Activated naive CD8-positive, alpha-beta T cell treated with anti-CD3 and anti-CD28 coated beads, Interleukin-2, amount 10 ng/mL, durations not matched to agents 7 days and 5 days (primary cell): Measurements from ENCODE around the gene DLG4. TPM values are rescaled to one million over a fixed set of nuclear protein-coding genes. Genes with fewer than 3 reads are reported as not detected.
A peak's percentile ranks its signal among the peaks of the same experiment; 100 is the strongest.
"Not testable (repeated sequence)": the region's sequence is repeated elsewhere in the genome, so short reads cannot be mapped to it uniquely, and the experiment has no call there.

ENCODE experiments used
- ATAC-seq: fragments of 150-1000 bp; cut with Tn5 transposase; one replicate; pipeline ENCODE4 v1.10.0; 2021; ENCODE audit warnings: low read depth, moderate library complexity
- POLR2A ChIA-PET: fragments of 350-600 bp; sonication (Branson Sonifier 250); formaldehyde crosslinking; loops from one replicate; lab custom pipeline; 2021; ENCODE audit warnings: antibody characterized with exemption; lab: Charles Lee
- DNase-seq: peaks from one replicate; pipeline ENCODE4 v3.0.0; 2021
- H3K27ac Mint-ChIP-seq: one replicate; pipeline ENCODE4 v1.8.0; 2022; ENCODE audit warnings: mild to moderate bottlenecking, mixed read lengths
- H3K27me3 Mint-ChIP-seq: one replicate; pipeline ENCODE4 v1.8.0; 2022; ENCODE audit warnings: mild to moderate bottlenecking, moderate library complexity, mixed read lengths
- H3K36me3 Mint-ChIP-seq: one replicate; pipeline ENCODE4 v1.8.0; 2021; ENCODE audit warnings: mild to moderate bottlenecking, mixed read lengths
- H3K4me1 Mint-ChIP-seq: one replicate; pipeline ENCODE4 v1.8.0; 2021; ENCODE audit warnings: mixed read lengths
- H3K4me3 Mint-ChIP-seq: one replicate; pipeline ENCODE4 v1.8.0; 2022; ENCODE audit warnings: mild to moderate bottlenecking, moderate library complexity, mixed read lengths
- H3K9me3 Mint-ChIP-seq: one replicate; pipeline ENCODE4 v1.8.0; 2021; ENCODE audit warnings: mixed read lengths
- total RNA-seq, 2 experiments: library from RNA; stranded (reverse); gene quantifications; one replicate each; pipeline ENCODE4 v1.2.3, GENCODE V29; 2021

DLG4 gene
- total RNA-seq, 2 experiments from 2014 or later, result 21.2 to 22.4 TPM

DNA sequence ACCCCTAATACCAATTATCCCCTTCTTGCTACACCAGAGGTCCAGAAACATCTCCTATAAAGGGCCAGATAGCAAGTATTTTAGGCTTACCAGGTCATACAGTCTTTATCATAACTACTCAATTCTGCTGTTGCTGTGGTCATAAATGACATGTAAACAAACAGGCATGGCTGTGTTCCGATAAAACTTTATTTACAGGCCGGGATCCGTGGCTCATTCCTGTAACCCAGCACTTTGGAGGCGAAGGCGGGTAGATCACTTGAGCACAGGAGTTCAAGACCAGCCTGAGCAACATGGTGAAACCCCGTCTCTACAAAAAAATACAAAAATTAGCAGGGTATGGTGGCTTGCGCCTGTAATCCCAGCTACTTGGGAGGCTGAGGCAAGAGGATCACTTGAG, 52.8 kb downstream of the DLG4 start:
- Mint-ChIP-seq H3K36me3 (no peaks in the 10 kb centered on the region), H3K27me3 (peaks cover 11% of the 10 kb centered on the region), H3K9me3 (no peaks in the 10 kb centered on the region), H3K27ac (no peak overlapping the region), H3K4me1 (no peaks in the 10 kb centered on the region), H3K4me3 (no peak overlapping the region)
- POLR2A ChIA-PET, result interaction anchor here (0.6 kb wide), 1 partner anchor 106 kb away, joined by 4 read pairs; no protein-coding TSS in a partner anchor
- ATAC-seq (no peak), DNase-seq (no peak)

DNA sequence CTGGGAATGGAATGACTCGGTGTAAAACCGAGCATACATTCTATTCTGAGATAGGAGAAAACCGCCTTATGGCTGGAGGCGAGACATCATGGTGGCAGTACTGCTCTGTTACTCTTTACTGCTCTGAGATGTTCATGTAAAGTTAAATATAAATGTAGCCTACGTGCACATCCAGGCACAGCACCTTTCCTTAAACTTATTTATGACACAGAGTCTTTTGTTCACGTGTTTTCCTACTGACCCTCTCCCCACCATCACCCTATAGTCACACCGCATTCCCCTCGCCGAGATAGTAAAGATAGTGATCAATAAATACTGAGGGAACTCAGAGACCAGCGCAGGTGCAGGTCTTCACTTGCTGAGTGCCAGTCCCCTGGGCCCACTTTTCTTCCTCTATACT, 60.1 kb downstream of the DLG4 start:
- DNase-seq, H3K27ac Mint-ChIP-seq, ATAC-seq, POLR2A ChIA-PET, H3K4me1 Mint-ChIP-seq, H3K9me3 Mint-ChIP-seq, H3K4me3 Mint-ChIP-seq, H3K36me3 Mint-ChIP-seq: not testable (repeated sequence)
- peaks cover 19% of the 10 kb centered on the region for H3K27me3 Mint-ChIP-seq

DNA sequence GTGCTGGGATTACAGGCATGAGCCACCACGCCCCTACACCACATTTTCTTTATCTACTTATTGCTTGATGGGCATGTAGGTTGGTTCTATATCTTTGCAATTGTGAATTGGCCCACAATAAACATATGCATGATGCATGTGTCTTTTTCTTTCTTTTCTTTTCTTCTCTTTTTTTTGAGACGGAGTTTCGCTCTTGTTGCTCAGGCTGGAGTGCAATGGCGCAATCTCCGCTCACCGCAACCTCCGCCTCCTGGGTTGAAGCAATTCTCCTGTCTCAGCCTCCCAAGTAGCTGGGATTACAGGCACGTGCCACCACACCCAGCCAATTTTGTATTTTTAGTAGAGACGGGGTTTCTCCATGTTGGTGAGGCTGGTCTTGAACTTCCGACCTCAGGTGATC, 61.2 kb downstream of the DLG4 start:
- DNase-seq, H3K27ac Mint-ChIP-seq, H3K4me3 Mint-ChIP-seq, H3K4me1 Mint-ChIP-seq, H3K36me3 Mint-ChIP-seq, H3K9me3 Mint-ChIP-seq, ATAC-seq, POLR2A ChIA-PET: not testable (repeated sequence)
- H3K27me3 Mint-ChIP-seq, result peaks cover 27% of the 10 kb centered on the region

DNA sequence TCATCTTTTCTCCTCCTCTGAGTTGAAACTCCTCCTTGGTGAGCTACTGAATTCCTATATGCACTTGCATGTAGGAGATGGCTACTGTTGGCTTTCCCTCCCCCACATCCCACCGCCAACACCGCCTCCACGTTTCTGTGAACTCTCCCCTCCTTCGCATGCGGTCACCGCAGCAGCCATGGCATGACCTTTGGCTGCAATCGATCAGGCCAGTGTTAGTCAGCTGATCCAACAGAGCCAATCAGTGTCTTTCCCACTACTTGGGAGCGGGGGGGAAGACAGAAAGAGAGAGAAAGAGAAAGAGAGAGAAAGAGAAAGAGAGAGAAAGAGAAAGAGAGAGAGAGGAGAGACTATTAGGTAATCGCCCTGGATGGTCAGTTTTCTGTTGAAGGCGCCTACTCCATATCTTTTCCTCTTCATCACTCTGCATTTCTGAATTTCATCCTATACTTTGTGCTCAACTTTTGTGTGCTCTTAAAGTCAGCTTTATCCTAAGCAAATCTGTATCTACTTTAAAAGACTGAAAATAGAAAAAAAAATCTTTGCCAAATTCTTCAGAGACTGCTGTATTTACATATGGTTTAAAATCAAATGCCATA, 63.2 kb downstream of the DLG4 start:
- POLR2A ChIA-PET, result no interaction called here
- ATAC-seq (no peak), DNase-seq (no peak)
- Mint-ChIP-seq H3K27ac (no peak overlapping the region), H3K4me1 (no peaks in the 10 kb centered on the region), H3K27me3 (peaks cover 35% of the 10 kb centered on the region), H3K36me3 (no peaks in the 10 kb centered on the region), H3K9me3 (no peaks in the 10 kb centered on the region), H3K4me3 (no peak overlapping the region)

DNA sequence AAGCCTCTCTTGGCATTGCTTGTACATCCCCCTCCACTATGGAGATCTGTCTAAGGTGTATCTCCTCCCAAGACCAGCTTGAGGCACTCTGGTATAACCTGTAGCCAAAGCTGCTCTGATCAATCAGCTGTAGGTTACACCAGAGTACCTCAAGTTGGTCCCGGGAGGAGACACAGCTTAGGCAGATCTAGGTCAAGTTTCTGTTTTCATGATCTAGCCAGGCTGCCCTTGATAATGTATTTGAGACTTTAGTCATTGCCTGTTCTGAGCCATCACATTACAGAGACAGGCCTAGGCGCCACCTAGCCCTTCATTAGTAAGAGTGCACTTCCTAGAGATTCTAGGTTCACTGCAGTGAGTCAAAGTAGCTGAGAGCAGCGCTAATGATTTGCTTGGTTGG, 71.9 kb downstream of the DLG4 start:
- POLR2A ChIA-PET, result no interaction called here
- Mint-ChIP-seq H3K27ac (no peak overlapping the region), H3K4me3 (no peak overlapping the region), H3K9me3 (no peaks in the 10 kb centered on the region), H3K36me3 (no peaks in the 10 kb centered on the region), H3K27me3 (peaks cover 7% of the 10 kb centered on the region), H3K4me1 (no peaks in the 10 kb centered on the region)
- ATAC-seq (peak; percentile 47), DNase-seq (no peak)

DNA sequence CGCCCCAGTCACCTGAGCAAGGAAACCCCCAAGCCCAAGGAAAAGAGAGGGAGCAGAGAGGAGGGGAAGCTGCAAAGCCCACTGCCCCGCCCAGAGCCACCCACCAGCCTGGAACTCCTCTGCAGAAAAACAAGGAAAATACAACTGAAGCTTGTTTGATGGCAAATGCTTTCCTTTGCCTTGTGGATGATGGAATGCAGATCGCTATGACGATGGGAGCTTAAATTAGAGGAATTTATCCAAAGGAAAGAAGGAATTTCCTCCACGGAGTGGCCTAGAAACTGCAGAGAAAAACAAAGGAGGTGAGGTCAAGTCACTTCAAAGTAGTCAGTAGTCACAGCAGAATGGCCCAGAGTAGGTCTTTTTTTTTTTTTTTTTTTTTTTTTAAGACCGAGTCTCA, 73.5 kb downstream of the DLG4 start:
- POLR2A ChIA-PET, result interaction anchor here (0.6 kb wide), 1 partner anchor 8 kb away, joined by 3 read pairs; no protein-coding TSS in a partner anchor
- no peak overlapping the region for H3K4me3 Mint-ChIP-seq
- H3K27me3 Mint-ChIP-seq, result no peaks in the 10 kb centered on the region
- no peaks in the 10 kb centered on the region for H3K9me3 Mint-ChIP-seq
- H3K4me1 Mint-ChIP-seq, result no peaks in the 10 kb centered on the region
- H3K27ac Mint-ChIP-seq, result no peak overlapping the region
- ATAC-seq (no peak), DNase-seq (no peak)
- no peaks in the 10 kb centered on the region for H3K36me3 Mint-ChIP-seq

DNA sequence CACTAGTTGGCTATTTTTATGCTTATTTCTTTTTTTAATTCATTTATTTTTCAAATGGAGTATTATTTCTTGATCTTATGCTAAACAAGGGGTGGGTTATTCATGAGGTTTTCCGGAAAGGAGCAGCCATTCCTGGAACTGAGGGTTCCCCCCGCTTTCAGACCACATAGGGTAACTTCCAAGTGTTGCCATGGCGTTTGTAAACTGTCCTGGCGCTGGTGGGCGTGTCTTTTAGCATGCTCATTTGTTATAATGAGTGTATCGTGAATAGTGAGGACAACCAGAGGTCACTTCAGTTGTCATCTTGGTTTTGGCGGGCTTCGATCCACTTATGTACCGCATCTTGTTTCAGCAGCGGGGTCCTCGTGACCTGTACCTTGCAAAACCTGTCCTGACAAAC, 75.4 kb downstream of the DLG4 start:
- no peak for DNase-seq
- H3K4me1 Mint-ChIP-seq, result no peaks in the 10 kb centered on the region
- POLR2A ChIA-PET, result no interaction called here
- H3K27ac Mint-ChIP-seq, result no peak overlapping the region
- H3K9me3 Mint-ChIP-seq, result no peaks in the 10 kb centered on the region
- H3K27me3 Mint-ChIP-seq, result no peaks in the 10 kb centered on the region
- H3K4me3 Mint-ChIP-seq, result no peak overlapping the region
- H3K36me3 Mint-ChIP-seq, result no peaks in the 10 kb centered on the region
- no peak for ATAC-seq

DNA sequence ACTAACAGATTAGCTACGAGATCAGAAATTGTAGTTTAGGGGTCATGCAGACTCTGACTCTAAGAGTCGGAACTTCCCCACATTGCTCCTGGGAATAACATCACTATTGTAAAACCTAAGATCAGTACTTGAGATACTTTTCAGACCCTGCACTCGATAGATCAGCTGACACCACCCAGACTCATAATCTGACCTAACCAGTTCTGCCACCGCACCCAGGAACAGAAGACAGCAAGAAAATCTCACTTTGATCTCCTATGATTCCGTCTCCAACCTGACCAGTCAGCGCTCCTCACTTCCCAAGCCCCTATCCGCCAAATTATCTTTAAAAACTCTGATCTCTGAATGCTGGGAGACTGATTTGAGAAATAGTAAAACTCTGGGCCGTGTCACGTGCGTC, 77.8 kb downstream of the DLG4 start:
- POLR2A ChIA-PET, result no interaction called here
- Mint-ChIP-seq H3K27me3 (peaks cover 10% of the 10 kb centered on the region), H3K27ac (no peak overlapping the region), H3K9me3 (no peaks in the 10 kb centered on the region), H3K4me3 (no peak overlapping the region), H3K36me3 (no peaks in the 10 kb centered on the region), H3K4me1 (no peaks in the 10 kb centered on the region)
- DNase-seq, result no peak
- no peak for ATAC-seq

DNA sequence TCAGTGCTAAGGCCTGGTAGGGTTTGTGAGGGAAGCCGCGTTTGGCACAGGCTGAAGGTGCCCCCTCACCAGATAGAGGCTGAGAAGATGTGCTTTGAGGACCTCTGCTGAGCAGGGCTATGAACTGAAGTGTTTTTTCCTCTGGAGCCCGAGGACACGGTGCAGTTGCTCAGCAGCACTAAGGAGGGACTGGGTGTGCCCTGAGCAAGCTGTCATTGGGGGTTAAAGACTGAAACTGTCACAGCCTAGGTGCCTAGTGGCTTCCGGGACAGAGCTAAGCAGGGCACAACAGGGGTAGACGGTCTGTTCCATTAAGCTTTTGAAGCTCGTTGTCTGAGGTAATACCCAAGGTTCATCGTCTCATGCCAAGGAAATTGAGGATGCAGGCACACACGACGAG, 80.2 kb downstream of the DLG4 start:
- H3K27me3 Mint-ChIP-seq, result peaks cover 11% of the 10 kb centered on the region
- DNase-seq (no peak), ATAC-seq (no peak)
- H3K4me3 Mint-ChIP-seq, result no peak overlapping the region
- POLR2A ChIA-PET, result interaction anchor here (1.3 kb wide), 1 partner anchor 104 kb away, joined by 3 read pairs; the partner anchor contains the start of gene SLC16A13
- H3K9me3 Mint-ChIP-seq, result no peaks in the 10 kb centered on the region
- peaks cover 3% of the 10 kb centered on the region for H3K4me1 Mint-ChIP-seq
- no peak overlapping the region for H3K27ac Mint-ChIP-seq
- no peaks in the 10 kb centered on the region for H3K36me3 Mint-ChIP-seq

DNA sequence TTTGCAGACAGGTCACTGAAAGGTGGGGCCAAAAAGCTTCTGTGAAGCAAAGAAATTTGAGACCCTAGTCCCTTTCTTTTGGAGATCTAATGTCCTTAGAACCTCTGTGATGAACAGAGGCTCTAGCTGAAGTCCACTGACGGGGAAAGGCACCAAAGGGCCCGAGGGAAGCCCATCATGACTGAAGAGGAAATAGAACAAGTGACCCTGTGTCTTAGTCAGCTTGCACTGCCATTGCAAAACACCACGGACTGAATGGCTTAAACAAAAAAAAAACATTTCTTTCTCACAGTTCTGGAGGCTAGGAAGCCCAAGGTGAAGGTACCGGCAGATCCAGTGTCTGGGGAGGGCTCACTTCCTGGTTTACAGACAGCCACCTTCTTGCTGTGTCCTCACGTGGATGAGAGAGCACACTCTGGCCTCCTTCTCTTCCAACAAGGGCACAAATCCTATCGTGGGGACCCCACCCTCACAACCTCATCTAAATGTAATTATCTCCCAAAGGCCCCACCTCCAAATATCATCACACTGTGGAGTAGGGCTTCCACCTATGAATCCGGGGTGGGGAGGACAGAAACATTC, 80.7 kb downstream of the DLG4 start:
- Mint-ChIP-seq H3K4me1 (peaks cover 3% of the 10 kb centered on the region), H3K27me3 (peaks cover 11% of the 10 kb centered on the region), H3K36me3 (no peaks in the 10 kb centered on the region), H3K27ac (no peak overlapping the region), H3K4me3 (no peak overlapping the region), H3K9me3 (no peaks in the 10 kb centered on the region)
- DNase-seq, result no peak
- no peak for ATAC-seq
- POLR2A ChIA-PET, result interaction anchor here (1.3 kb wide), 1 partner anchor 103 kb away, joined by 3 read pairs; the partner anchor contains the start of gene SLC16A13

DNA sequence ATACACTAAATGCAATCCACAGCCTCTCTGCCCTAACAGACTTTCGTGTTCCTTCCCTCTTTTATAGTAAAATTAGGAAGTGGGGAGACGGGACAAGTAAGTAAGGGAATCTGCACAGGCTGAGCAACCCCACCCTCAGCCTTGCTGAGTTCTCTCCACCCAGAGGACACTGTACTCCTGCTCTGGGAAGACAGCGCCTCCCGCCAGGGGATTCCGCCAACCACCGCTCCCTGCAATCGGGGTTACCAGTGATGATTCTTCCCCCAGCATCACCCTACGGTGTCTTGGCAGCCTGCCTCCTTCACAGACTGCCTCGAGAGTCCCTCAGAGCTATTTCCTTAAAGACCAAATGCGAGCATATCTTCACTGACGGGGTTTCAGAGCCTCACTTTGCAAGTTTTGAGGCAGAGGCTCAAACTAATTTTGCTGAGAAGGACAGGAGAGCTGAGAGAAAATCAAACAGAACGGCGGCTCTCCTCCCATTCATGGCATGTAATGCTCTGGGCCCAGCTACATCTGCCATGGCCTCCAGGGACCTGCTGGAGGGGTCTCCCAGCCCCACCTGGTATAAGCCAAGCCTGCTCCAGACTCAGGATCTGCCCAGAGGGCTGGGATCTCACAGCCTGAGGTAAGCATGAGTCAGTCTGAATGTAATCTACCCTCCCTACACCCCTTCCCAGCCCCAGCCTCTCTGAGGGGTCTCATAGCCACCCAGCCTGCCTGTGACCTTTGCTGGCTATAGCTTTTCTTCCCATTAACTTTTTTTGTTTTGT, 82.3 kb downstream of the DLG4 start:
- ATAC-seq, result no peak
- Mint-ChIP-seq H3K9me3 (no peaks in the 10 kb centered on the region), H3K4me3 (no peak overlapping the region), H3K36me3 (no peaks in the 10 kb centered on the region), H3K4me1 (peaks cover 10% of the 10 kb centered on the region), H3K27me3 (peaks cover 11% of the 10 kb centered on the region), H3K27ac (no peak overlapping the region)
- no peak for DNase-seq
- POLR2A ChIA-PET, result interaction anchor here (0.6 to 1.4 kb wide), 2 partner anchors 56 to 91 kb away, joined by 4 read pairs; no protein-coding TSS in a partner anchor
